OCI-LY3 (cell line): ENCODE data around the gene GGT1.

Experiments
- H2AFZ ChIP-seq: fragments of 200-600, 300-600 bp; shearing (Covaris generic); 2 replicates; pipeline ENCODE4 v1.6.0; 2014; ENCODE audit warnings: antibody characterized with exemption, low read depth, low read length
- H3K27ac ChIP-seq: fragments of 200-600, 300-600 bp; sonication (generic); 2 replicates; pipeline ENCODE4 v1.5.1; 2014; ENCODE audit warnings: mild to moderate bottlenecking, low read length, moderate library complexity, mixed read lengths
- H3K27me3 ChIP-seq: fragments of 200-600, 300-600 bp; sonication (generic); 2 replicates; pipeline ENCODE4 v1.6.1; 2014; ENCODE audit warnings: low read depth, low read length, mixed read lengths
- H3K36me3 ChIP-seq: fragments of 200-600, 300-600 bp; sonication (generic); replicated peaks from 2 replicates; pipeline ENCODE3; 2014; ENCODE audit warnings: low read depth, low read length, mixed read lengths
- H3K4me1 ChIP-seq: fragments of 300-600, 200-600 bp; sonication (generic); 2 replicates; pipeline ENCODE4 v1.6.1; 2014; ENCODE audit warnings: low read length, mixed read lengths
- H3K4me2 ChIP-seq: fragments of 200-600, 300-600 bp; sonication (generic); 2 replicates; pipeline ENCODE4 v1.6.1; 2014; ENCODE audit warnings: low read length, mixed read lengths
- H3K4me3 ChIP-seq: fragments of 300-600, 200-600 bp; sonication (generic); 2 replicates; pipeline ENCODE4 v1.5.1; 2014; ENCODE audit warnings: antibody characterized with exemption, mild to moderate bottlenecking, low read length, moderate library complexity
- H3K79me2 ChIP-seq: fragments of 300-600, 200-600 bp; shearing (Covaris generic); 2 replicates; pipeline ENCODE4 v1.6.1; 2014; ENCODE audit warnings: mild to moderate bottlenecking, low read length, mixed read lengths
- H3K9ac ChIP-seq: fragments of 300-600, 200-600 bp; shearing (Covaris generic); 2 replicates; pipeline ENCODE4 v1.6.0; 2014; ENCODE audit warnings: mild to moderate bottlenecking, low read length, moderate library complexity
- H3K9me3 ChIP-seq: fragments of 200-600, 300-600 bp; shearing (Covaris generic); 2 replicates; pipeline ENCODE4 v1.6.1; 2014; ENCODE audit warnings: low read length, mixed read lengths; ENCODE audit not compliant: insufficient read depth
- H4K20me1 ChIP-seq: fragments of 200-600, 300-600 bp; sonication (generic); 2 replicates; pipeline ENCODE4 v1.6.1; 2016; ENCODE audit warnings: low read length, mixed read lengths; ENCODE audit not compliant: insufficient read depth
- CTCF ChIP-seq: fragments of 200-600, 300-600 bp; sonication (generic); IDR thresholded peaks from 2 replicates; pipeline ENCODE4 v1.5.1; 2014; ENCODE audit warnings: antibody characterized with exemption, low read length, low read depth
- EZH2phosphoT487 ChIP-seq: fragments of 200-600 bp; shearing (Covaris generic); IDR thresholded peaks from 2 replicates; pipeline ENCODE4 v1.6.1; 2018; ENCODE audit warnings: antibody characterized with exemption, mixed run types, low read depth

The GGT1 gene

GRCh38 chr22:24587948-24588347 is 15.0 kb upstream of the GGT1 start:
- H2AFZ ChIP-seq = no peak overlapping the region
- H3K36me3 ChIP-seq = no peaks in the 10 kb centered on the region
- H3K4me3 ChIP-seq = no peak overlapping the region
- TF ChIP-seq EZH2phosphoT487 = no peak
- no peak for TF ChIP-seq CTCF
- H3K4me1 ChIP-seq = no peaks in the 10 kb centered on the region
- H3K4me2 ChIP-seq = no peak overlapping the region
- no peaks in the 10 kb centered on the region for H3K27me3 ChIP-seq
- H3K79me2 ChIP-seq = no peaks in the 10 kb centered on the region
- H3K9ac ChIP-seq = no peak overlapping the region
- H3K27ac ChIP-seq = no peak overlapping the region
- no peaks in the 10 kb centered on the region for H3K9me3 ChIP-seq
- no peaks in the 10 kb centered on the region for H4K20me1 ChIP-seq

GRCh38 chr22:24588381-24588756 is 14.6 kb upstream of the GGT1 start:
- H3K9me3 ChIP-seq = no peaks in the 10 kb centered on the region

GRCh38 chr22:24588757-24589481 is 14.1 kb upstream of the GGT1 start:
- H3K9ac ChIP-seq = no peak overlapping the region
- TF ChIP-seq CTCF = no peak
- TF ChIP-seq EZH2phosphoT487 = no peak
- no peak overlapping the region for H2AFZ ChIP-seq
- 0 out of 2 replicates have a peak, but pooled peaks cover 3% of the 10 kb centered on the region for H3K4me1 ChIP-seq
- no peak overlapping the region for H3K4me2 ChIP-seq
- H3K9me3 ChIP-seq = no peaks in the 10 kb centered on the region
- H3K27me3 ChIP-seq = no peaks in the 10 kb centered on the region
- H3K79me2 ChIP-seq = no peaks in the 10 kb centered on the region
- H3K4me3 ChIP-seq = no peak overlapping the region
- no peak overlapping the region for H3K27ac ChIP-seq
- no peaks in the 10 kb centered on the region for H3K36me3 ChIP-seq
- no peaks in the 10 kb centered on the region for H4K20me1 ChIP-seq

More at GRCh38 chr22:24588381-24588756, 14.6 kb upstream of the GGT1 start:
- H4K20me1 ChIP-seq = no peaks in the 10 kb centered on the region
- TF ChIP-seq EZH2phosphoT487 (no peak), CTCF (no peak)
- no peaks in the 10 kb centered on the region for H3K79me2 ChIP-seq
- no peaks in the 10 kb centered on the region for H3K27me3 ChIP-seq
- H2AFZ ChIP-seq = no peak overlapping the region
- no peak overlapping the region for H3K9ac ChIP-seq
- H3K36me3 ChIP-seq = no peaks in the 10 kb centered on the region
- H3K4me1 ChIP-seq = 0 out of 2 replicates have a peak, but pooled peaks cover 2% of the 10 kb centered on the region
- no peak overlapping the region for H3K27ac ChIP-seq
- no peak overlapping the region for H3K4me2 ChIP-seq
- no peak overlapping the region for H3K4me3 ChIP-seq

GRCh38 chr22:24589518-24590030 is 13.4 kb upstream of the GGT1 start:
- H2AFZ ChIP-seq = no peak overlapping the region
- no peak overlapping the region for H3K27ac ChIP-seq
- H3K36me3 ChIP-seq = no peaks in the 10 kb centered on the region
- H3K79me2 ChIP-seq = no peaks in the 10 kb centered on the region
- H3K4me2 ChIP-seq = no peak overlapping the region
- 0 out of 2 replicates have a peak, but pooled peaks cover 3% of the 10 kb centered on the region for H3K4me1 ChIP-seq
- TF ChIP-seq EZH2phosphoT487 (no peak), CTCF (no peak)
- no peaks in the 10 kb centered on the region for H3K9me3 ChIP-seq
- H3K9ac ChIP-seq = no peak overlapping the region
- H4K20me1 ChIP-seq = no peaks in the 10 kb centered on the region
- no peak overlapping the region for H3K4me3 ChIP-seq
- no peaks in the 10 kb centered on the region for H3K27me3 ChIP-seq
